ENCODE results near the gene DUS3L.

DUS3L gene

DNA sequence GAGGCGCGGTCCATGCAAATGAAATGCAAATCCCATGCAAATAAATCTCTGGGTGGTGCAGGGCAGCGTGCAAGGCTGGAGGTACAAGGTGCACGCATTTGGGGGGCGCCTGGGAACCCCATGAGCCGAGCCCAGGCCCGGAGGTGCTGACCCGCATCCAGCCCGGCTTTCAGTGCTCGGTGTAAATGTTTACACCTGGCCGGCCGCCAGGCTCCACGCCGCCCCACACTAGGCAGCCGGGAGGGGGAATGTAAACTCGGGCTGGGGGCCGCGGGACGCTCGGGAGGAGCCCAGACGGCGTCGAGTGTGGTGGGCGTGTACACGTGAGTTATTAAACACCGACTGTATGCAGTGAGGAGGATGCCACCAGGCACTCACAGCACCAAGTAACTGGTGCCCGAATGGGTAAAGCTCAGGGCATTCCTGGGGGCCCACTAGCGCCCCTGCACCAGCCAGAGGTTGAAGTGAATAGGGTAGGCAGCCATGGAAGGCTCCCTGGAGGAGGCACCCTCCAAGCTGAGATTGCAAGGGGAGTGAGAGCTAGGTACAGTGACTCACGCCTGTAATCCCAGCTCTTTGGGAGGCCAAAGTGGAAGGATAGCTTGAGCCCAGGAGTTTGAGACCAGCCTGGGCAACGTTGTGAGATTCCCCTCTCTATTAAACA lies 31.4 kb upstream of the DUS3L start:
- FAIRE-seq = no peak

DNA sequence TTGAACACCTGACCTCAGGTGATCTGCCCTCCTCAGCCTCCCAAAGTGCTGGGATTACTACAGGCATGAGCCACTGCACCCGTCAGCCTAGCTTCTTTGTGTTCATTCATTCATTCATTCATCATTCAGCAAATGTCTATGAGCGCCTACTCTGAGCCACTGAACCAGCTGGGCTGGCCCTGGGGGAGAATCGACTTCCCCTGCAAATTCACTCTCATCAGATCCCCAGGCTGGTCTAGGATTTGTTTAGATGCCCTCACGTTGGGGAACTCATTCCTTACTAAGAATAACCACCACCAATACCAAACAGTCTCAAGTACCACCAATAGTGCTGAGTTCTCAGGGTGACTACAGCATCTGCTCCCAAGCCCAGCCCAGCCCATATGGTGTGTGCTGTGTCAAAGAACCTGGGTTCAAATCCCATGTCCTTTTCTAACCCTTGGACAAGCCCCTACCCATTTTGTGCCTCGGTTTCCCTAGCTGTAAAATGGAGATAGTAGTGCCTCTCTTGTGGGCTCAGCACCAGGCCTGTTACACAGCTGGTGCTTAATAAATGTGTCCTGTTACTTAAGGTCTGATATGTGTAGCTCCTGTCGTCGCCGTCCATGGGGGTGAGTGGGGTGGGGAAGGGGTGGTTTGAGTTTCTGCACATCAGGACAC lies 30.7 kb upstream of the DUS3L start:
- no peak for FAIRE-seq

DNA sequence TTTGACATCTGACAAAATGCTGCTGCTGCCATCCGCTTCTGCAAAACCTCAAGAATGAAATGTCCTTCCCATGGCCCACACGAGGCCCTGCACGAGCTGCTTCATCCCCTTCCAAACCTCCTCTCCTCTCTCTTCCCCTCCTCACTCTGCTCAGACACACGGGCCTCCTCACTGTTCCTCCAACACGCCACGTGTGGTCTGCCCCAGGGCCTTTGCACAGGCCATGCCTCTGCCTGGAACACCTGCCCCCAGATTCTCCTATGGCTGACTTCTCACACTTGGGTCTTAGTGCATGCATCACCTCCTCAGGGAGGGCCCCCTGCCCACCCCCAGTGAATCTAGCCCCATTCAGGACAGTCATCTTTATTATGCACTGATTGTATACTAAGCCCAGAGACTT lies 29.8 kb upstream of the DUS3L start:
- FAIRE-seq = no peak

DNA sequence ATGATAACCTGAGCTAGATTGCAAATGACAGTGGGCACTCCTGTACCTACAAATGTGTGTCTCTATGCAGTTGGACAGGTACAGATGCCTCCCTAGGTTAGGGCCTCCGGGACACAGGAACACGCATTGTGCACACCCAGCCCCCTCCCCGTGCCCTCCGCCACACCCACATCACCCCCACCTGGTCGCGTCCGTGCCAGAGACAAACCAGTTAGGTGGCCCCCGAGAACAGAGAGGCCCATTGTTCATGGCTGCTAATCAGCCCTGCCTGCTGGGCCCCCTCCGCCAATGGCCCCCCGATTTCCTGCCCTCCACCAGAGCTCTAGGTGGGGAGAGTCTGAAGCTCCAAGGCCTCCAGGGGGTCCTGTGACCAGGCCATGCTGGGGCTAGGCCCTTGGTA lies 27.6 kb upstream of the DUS3L start:
- FAIRE-seq = no peak

DNA sequence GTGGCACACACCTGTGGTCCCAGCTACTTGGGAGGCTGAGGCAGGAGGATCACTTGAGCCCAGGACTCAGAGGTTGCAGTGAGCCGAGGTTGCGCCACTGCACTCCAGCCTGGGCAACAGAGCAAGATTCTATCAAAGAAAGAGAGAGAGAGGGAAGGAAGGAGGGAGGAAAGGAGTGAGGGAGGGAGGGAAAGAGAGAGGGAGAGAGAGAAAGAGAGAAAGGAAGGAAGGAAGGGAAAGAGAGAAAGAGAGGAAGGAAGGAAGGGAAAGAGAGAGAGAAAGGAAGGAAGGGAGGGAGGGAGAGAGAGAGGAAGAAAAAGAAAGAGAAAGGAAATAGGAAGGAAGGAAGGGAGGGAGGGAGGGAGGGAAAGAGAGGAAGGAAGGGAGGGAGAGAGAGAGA lies 26.3 kb upstream of the DUS3L start:
- FAIRE-seq = no peak

DNA sequence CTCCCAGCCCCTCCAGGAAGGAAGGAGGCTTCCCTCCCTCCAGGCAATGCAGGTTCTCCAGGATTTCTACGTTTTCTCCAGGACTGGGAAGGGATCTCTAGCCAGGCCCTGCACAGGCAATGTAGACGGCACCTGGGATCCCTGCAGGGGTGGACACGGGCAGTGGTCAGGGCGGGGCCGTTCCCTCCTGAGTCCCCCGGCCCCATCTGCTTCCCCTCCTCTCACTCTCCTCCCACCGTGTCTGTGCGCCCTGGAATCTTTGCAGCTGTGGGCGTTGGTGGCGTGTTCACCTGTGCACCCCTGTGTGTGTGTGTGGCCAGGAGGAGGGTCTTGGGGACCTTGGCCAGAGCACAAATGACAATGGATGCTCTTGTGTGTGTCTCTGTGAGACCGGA lies 23.9 kb upstream of the DUS3L start:
- no peak for FAIRE-seq

DNA sequence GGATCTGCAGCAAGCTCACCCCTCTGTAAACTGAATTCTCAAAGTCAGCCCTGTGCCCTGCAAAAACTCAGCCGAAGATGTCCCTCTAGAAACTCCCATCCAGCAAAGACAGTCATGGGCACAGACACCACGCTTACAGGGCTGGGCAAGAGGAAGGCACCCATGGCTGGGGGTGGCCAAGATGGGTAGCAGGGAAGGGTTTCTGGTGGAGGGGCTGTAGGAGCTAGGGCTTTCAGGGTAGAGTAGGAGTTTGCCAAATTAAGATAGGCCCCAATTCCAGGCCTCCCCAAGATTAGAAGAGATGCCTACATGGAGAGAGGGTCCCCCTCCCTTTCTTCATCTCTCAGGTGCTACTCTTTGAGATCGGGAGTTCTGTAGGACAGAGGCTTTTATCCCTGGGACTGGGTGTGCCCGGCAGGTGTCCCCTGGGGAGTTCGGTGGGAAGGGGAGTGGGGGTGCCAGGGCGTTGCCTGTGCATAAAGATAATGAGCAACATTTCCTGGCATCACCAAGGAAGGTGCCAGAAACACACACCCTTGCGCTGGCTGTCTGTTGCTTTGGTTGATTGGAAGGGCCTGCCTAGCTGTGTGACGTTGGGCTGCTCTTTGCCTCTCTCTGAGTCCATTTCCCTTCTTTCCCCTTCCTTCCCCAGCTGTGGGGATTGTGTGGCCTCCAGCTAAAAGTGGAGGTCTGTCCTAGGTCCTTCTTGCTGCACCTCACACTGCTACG lies 23.3 kb upstream of the DUS3L start:
- FAIRE-seq = no peak

DNA sequence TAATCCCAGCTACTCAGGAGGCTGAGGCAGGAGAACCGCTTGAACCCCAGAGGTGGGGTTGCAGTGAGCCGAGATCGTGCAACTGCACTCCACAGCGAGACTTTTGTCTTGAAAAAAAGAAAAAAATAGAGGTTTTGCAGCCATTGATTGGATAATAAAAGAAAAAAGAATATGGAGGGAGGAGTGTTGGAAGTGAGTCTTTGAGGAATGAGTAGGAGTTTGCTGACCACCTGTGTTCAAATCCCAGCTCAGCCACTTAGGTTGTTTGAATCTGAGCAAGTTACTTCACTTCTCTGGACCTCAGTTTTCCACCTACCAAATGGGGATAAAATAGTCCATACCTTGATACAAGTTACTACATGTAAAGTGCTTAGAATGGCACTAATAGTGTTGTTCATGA lies 20.2 kb upstream of the DUS3L start:
- no peak for FAIRE-seq

DNA sequence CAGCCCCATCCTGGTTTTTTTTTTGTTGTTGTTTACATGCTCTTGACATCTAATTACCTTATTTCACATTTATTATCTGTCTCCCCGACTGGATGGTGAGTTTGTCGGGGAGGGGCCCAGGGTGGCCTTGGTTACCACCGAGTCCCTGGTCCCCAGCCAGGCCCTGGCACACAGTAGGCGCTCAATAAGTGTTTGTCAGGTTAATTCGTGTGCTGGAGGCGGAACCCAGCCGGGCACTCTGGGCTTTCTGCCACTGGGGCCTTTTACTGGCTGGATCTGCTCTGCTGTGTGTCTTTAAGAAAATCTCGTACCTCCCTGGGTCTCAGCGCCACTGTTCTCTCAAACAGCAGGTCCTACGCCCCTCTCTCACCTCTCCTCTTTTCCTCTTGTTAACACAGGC lies 18.5 kb upstream of the DUS3L start:
- FAIRE-seq = no peak

DNA sequence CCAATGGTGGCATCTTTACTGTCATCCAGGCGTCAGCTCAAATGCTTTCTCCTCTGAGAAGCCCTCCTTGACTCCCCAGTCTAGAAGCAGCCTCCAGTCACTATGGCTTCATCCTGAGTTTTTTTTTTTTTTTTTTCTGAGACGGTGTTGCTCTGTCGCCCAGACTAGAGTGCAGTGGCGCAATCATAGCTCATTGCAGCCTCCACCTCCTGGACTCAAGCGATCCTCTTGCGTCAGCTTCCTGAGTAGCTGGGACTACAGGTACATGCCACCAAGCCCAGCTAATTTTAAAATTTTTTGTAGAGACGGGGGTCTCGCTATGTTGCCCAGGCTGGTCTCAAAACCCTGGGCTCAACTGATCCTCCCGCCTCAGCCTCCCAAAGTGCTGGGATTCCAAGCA lies 18.1 kb upstream of the DUS3L start:
- no peak for FAIRE-seq

DNA sequence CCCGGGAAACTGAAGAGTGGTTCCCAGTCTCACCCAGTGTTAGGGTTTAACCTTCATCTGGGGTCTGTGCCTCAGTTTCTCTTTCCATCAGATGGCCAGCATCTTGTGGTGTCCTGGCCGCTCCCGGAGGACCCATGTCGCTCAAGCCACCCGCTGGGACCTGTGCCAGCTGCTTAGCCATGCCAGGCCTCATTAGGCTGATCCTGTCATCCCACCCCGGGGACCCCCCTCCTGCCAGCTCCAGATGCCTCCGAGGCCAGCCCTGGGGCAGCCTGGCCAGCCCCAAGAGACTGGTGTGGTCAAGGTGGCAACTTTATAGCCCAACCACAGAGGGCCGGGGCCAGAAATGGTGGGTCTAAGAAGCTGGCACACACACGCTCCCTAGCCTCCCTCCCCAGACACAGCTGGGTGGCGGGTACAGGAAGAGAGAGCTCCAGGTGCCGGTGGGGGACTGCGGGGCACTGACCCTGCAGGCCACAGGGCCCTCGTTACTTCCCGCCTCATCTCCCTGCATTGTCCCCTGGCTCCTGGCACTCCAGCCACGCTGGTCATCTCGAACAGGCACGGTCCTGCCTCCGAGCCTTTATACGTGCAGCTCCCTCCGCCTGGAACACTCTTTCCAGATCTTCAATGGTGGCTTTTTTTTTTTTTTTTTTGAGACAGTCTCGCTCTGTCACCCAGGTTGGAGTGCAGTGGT lies 17.3 kb upstream of the DUS3L start:
- FAIRE-seq = no peak

DNA sequence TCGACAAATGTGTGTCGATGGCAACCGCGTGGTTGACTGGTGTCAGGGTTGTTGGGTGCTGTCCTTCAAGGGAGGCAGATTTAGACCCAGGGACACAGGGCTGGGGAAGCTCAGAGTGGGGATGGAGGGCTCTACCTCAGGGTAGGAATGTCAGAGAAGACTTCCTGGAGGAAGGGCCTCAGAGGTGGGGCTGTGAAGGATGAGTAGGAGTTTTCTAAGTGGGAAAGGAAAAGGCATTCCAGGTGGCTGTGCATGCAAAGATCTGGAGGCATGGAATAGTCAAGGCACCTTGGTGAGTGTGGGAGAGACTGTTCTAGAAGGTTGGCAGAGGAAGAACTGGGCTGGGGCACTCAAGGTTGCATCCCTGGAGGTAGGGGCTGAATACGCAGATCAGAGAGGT lies 15.9 kb upstream of the DUS3L start:
- FAIRE-seq = no peak

DNA sequence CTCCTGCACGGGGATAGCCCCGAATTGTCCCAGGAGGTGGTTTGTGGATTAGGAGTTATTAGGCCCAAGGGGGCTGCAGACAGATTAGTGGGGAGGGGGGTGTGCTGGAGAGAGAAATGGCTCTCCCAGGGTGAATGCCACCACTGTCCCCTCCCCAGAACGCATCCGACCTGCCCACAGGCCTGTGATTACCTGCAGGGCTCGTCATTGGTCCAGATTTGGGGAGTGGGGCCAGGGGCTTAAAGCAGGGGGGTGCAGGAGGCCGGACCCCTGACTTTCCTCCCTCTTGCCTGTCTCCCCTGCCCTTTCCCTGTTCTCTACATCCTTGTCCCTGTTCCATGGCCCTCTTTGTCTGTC lies 15.1 kb upstream of the DUS3L start:
- no peak for FAIRE-seq

DNA sequence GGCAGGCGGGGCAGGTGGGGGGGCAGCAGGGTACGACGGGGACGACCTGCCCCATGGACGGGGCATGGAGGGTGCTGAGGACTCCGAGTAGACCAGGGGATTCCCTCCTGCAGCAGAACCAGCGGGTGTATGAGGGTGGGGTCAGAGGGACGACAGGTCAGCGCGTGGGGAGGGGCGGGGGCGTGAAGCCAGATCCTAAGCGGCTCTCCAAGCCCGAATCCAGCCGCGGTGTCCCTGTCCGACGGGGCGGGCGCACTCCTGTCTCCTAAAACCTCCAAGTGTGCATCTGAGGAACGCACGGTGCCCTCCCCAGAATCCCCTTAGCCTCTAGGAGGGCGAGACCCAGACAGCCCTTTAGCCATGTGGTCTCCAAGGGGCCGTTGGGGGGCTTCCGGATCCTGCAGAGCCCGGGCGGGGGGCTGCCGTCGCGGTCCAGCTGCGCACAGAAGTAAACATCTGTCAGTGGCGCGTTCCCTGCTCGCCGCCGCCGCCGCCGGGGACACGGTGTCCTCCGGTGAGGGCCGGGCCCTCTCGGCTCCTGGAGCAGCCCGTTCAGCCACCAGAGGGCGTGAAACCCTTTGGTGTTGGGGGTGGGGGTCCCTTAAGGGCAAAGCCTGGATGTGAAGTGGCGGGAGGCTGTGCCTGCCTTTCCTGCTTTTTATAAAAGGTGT lies 14.6 kb upstream of the DUS3L start:
- FAIRE-seq = no peak

DNA sequence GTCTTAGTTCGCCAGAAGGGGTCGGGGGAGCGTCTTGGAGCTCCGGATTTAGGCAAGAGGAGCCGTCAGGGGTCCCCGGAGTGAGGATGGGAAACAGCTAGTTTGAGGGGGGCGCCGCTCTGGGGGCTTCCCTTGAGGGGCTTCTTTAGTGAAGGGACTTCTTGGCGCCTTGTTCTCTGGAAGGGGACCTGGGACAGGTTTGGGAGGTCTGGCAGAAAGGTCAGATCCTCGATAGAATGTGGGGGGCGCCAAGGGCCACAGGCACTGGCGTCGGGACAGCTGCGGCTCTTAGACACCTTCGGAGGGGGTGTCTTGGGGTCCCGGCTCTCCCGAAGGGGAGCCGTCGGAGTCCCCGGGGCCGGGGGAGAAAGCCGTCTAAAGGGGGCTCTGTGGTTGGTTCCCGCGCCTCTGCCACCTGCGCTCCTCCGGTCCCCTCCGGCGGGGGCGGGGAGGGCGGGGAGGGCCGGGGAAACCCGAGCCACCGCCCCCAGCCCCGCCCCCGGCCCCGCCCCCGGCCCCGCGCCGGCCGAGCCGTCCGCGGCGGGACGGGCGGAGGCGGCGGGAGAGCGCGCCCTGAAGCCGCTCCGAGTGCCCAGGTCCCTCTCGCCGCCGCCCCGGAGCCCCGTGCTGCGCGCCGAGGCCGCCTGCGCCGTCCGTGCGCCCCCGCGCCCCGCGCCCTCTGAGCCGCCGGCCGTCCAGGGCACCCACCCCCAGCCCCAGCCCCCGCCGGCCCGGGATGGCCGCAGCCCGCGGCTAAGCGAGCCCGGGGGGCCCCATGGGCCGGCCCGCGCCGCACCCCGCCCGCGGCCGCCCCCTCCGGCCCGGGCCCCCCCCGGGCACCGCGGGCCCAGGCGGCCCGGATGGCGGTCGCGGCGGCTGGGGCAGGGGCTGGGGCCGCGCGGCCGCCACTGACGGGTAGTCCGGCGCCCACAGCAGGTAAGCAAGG lies 13.8 kb upstream of the DUS3L start, which contains the start of gene NRTN:
TSS of gene NRTN (plus strand) at position 552 of the 946 bp plus-strand sequence. CDS start 19,099 bp downstream, outside the sequence.
- FAIRE-seq = no peak

DNA sequence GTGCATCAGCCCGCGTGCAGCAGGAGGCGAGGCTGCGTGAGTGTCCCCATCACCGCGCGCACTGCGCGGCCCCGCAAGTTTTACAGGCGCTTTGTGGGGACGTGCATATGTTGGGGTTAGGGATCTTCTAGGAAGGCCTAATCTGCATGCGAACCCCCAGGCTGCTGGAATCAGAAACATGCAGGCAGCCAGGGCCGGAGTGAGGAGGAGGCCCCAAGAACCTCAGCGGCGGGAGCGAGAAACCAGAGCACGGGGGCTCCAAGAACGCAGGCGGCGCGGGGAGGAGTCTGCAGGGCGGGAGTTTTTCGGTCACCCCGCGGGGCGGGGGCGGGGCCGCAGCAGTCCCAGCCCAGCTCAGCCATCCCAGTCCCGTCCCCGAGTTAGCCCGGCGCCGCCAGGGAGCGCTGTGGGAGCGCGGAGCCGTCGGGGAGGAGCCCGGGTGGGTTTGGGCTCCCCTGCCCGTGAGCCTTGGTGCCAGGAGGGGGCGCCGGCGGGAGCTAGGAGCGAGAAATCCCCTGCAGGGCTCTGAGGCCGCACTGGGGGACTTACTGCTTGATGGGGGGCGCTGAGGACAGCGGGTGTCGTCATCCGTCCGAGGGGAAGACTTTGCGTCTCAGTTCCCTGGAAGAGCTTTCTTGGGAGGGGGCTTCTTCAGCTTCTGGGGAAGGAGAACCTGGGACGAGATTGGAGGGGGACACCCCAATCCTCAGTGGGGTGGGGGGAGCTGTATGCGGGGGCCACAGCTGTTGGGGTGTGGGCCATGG lies 13.0 kb upstream of the DUS3L start:
- no peak for FAIRE-seq

DNA sequence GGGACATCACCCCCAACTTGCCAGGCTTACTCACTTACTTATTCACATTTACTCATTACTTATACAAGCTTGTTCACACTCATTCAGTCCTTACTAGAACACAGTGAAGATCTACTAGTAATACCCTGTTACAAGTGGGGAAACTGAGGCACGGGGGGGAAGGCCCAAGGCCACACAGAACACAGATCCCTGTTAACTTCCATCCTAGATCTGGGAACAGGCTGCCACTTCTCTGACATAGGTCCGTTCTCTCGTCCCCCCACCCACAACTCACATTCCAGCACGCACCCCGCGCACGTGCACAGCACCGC lies 12.4 kb upstream of the DUS3L start:
- no peak for FAIRE-seq

DNA sequence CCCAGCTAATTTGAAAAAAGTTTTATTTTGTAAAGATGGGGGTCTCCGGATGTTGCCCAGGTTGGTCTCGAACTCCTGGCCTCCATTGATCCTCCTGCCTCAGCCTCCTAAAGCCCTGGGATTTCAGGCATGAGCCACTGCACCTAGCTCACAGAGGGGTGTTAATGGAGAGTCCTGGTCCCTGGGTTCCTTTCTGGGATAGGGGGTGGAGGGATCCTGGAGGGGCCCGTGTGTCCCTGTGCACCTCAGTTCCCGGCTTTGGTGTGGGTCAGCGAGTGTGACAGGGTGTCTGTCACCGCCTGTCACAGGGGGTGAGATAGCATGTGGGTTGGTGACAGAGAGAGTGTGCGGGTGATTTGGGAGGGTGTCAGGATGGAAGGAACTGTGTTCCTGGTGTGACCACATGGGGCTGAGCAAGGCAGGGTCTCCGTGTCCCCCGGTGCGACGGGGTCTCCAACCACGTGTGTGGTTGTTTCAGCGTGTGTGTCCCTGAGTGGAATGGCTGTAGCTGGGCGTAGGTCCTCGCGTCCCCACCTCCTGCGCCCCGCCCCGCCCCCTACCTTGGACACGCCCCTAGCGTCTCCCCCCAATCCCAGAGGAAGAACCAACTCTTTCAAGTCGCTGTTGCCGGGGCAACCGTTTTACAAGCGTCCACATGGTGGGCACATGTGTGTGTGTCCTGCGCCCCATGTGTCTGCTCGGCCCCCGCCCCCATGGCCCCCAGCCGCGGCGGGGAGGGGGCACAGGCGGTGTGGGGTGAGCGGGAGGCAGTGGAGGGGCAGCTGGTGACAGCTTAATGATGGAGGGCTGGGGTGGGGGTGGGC lies 11.0 kb upstream of the DUS3L start:
- no peak for FAIRE-seq

DNA sequence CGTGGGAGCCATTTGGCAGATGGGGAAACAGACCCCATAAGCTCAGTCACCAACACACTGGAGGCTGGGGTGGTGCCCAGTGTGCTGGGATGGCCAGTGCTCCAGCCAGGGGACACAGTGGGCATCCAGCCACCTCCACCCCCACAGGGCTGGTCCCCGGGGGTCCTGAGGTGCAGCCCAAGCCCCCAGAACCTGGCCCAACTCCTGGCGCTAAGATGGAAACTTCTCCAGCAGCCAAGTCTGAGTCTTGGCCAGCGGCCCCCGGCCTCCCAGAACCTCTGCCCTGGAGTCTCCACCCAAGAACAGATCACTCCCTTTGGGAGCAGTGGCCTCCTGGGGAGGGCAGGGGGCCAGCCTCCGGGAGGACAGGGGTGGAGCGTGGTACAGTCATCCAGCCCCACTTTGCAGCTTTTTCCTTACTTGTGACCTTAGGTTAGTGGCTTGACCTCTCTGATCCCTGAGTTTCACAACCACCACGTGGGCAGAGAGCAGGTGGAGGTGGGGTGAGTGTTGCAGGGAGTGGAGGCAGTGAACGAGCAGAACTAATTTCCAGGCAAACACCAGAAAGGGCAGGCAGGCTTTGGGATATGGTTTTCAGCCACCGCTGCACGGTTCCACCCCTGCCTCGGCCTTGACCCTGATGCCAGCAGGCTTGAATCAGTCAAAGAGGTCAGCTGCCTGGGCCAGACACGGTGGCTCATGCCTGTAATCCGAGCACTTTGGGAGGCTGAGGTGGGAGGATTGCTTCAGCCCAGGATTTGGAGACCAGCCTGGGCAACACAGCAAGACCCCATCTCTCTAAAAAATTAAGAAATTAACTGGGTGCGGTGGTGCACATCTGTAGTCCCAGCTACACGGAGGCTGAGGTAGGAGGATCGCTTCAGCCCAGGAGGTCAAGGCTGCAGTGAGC lies 9.7 kb upstream of the DUS3L start:
- no peak for FAIRE-seq

Data from islet of Langerhans (tissue), 1 donor.